HG03469 (cell line): ENCODE results near the gene SLX9.

ENCODE experiments used
- ATAC-seq: cut with Tn5 transposase; IDR thresholded peaks from one replicate; pipeline ENCODE4 v1.9.1; 2021; ENCODE audit warnings: mild to moderate bottlenecking, moderate library complexity, moderate number of reproducible peaks; ENCODE audit not compliant: unreplicated experiment

SLX9 gene

GRCh38 chr21:44943686-44944550 lies 4.1 kb downstream of the SLX9 start:
- ATAC-seq: no peak

- no peak for ATAC-seq
Observed at GRCh38 chr21:44944596-44944995, 4.8 kb downstream of the SLX9 start.

GRCh38 chr21:44946254-44947041 lies 6.6 kb downstream of the SLX9 start:
- no peak for ATAC-seq

DNA sequence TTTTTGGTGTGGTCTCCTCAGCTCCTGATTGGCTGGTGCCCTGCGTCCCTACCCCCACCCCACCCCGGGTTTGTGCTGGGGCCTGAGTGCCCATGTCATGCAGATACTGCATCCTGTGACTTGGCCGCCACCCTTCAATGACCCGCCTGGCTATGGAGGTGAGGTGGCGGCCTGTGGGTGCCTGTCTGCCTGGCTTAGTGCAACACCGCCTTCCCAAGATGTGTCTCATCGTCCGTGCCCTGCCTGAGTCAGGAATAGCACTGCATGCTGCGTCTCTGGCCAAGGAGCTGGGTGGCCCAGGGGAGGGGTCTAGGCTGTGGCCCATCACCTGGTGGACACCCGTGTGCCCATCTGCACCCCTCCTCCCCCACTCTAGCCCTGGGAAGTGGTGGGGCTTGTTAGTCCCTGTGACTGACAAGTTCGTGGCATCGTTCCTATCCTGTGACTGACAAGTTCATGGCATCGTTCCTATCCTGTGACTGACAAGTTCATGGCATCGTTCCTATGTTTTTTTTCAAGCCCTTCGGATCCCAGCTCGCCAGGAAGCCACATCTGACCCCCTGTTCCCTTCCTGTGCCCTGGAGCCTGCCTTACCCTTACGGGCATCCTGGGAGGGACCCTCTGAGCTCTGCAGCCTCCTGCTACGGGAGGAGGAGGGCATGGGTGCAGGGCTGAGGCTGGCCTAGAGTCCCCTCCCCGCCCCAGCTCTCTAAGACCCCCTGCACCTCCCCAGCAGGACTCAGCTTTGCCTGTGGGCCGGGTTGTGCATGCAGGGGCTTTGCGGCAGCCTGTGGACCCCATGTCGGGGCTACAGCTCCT lies 7.5 kb downstream of the SLX9 start:
- ATAC-seq: no peak

GRCh38 chr21:44947930-44948331 lies 8.1 kb downstream of the SLX9 start:
- no peak for ATAC-seq

DNA sequence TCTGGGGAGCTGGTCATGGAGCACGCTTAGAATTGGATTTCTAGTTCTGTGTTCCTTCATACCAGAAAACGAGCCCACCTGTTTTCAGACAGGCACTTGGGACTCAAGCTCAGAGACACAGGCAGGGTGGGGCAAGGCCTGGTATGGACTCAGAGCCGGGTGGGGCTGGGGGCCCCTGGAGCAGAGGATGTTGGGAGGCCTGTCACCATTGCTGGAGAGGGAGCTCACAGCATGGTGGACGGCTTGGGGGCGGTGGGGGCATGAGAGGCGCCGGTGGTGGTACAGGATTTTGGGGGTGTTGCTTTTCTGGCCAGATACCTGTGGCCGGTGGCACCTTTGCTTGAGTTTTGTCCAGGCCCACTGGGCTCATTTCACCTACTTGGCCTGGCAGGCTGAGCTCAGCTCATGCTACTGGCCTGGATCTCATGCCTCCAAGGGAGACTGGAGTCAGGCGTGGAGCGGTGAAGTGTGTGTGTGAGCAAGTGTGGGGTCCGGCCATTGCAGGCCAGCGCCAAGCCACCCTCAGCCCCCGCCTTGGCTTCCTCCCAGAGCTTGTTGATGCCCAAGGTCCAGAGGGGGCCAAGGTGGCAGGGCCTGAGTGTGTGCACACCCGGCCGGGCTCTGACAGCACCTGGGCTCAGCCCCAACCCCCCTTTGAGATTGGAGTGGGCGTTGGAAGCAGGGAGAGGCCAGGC lies 8.7 kb downstream of the SLX9 start:
- no peak for ATAC-seq

DNA sequence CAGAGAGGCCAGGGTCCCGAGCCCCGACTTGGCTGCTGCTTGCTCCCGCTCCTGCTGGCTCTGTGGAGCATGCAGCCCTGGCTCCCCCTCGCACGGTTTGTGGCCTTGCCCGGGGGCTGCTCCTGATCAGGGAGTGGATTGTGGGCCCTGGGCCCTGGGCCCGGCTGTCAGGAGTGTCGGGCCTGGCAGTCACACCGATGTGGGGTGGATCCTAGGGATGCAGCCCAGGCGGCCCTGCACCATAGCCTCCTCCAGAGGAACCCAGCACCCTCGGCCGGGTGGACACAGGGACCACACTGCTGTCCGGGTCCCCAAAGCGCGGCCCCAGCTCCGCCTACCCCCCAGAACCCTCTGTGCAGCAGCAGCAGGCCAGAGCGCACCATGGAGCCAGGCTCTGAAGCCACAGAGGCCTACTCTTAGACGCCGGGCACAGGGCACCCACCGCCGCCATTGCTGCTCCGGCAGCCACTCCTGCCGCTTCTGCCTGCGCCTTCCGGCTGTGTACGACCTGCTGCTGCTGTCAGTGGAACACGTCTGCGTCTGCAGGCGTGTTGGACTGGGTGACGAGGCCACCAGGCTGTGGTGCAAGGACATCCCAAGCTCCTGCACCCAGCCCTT lies 9.4 kb downstream of the SLX9 start:
- no peak for ATAC-seq

GRCh38 chr21:44949779-44950198 lies 10.0 kb downstream of the SLX9 start:
- no peak for ATAC-seq

DNA sequence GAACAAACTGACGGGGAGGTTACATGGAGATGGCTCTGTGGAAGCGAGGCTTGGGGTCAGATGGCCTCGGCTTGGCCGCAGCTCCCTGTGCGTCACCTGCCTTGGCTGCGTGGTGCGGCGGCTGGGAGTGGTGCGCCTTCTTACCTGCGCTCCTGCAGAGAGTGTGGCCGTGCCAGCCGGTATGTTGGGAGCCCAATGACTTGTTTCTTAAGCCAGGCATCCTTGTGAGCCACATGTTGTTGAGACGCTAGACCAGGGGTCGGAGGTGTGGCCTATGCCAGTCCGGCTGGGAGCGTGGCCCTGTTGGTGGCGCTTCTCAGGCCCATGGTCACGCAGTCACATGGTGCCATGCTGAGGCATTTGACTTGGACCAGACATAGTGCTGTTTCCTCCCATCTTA lies 10.5 kb downstream of the SLX9 start:
- no peak for ATAC-seq

- ATAC-seq: no peak
Observed at GRCh38 chr21:44951186-44951915, 11.5 kb downstream of the SLX9 start.

GRCh38 chr21:44952116-44952928 lies 12.5 kb downstream of the SLX9 start:
- no peak for ATAC-seq

DNA sequence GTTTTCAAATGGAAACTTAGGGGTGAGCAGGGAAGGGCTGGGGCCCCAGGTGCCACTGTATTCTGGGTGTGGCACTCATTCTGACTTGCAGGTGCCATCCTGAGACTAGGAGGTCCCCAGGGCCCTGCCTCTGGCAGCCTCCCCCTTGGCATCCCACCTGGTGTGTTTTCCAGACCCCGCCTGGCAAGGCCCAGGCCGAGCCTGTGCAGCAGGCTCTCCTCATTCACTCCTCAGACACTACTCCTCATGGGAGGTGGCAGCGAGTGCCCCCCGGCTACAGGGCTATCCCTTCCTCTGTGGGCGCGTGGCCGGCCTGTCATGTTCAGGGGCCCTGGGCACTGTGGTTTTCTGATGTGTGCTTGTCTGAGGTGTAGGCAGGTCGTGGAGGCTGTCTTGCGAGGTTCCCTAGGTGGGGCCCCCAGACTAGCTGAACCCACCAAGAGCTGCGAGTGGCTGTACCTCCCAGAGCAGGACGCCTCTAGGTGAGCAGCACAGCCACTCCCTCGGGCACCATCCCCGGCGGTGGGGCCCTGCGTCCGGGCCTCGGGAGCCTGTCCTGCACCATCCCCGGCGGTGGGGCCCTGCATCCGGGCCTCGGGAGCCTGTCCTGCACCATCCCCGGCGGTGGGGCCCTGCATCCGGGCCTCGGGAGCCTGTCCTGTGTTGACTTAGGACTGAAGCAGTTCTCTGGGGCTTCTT lies 13.2 kb downstream of the SLX9 start:
- ATAC-seq: no peak

- ATAC-seq: no peak
Observed at GRCh38 chr21:44953628-44954021, 13.8 kb downstream of the SLX9 start.

GRCh38 chr21:44954281-44954771 lies 14.5 kb downstream of the SLX9 start:
- ATAC-seq: no peak

- ATAC-seq: no peak
Observed at GRCh38 chr21:44955141-44955797, 15.4 kb downstream of the SLX9 start.

DNA sequence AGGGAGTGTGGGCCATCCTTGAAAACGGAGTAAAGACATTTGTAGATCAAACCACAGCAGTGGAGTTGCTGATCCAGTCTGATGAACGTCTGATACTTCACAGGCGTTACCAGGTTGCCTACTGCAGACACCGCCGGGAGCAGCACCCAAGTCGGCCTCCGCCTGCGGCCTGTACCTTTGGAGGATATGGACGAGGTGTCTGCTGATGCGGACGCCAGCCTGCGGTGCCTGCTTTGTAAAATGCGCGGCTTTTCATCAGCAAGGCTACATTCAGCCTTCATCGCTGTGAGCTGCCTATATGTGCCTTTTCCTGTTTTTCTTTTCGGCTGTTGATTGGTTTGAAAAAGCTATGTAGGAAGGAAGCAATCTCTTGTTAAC lies 16.0 kb downstream of the SLX9 start:
- no peak for ATAC-seq

- ATAC-seq: no peak
Observed at GRCh38 chr21:44956356-44957046, 16.7 kb downstream of the SLX9 start.
